ENCODE measurements around the gene GUCA2B.

The GUCA2B gene

DNA sequence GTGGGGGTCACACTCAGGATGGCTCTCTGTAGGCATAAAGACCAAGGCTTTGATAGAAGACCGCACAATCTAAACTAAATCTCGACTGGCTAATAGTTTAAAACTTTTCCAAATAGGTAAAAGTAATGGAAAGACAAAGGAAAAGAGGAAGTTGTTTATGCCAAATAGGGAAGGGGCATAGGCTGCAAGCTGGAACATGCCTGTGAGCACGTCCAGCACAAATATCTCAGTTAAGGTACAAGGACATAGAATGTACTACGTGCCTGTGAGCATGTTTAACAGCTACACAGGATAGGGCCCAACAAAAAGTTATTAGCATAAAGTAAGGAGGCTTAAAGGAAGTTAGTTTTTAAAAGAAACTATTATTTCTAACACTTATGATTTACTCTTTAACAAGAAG, 38.9 kb downstream of the GUCA2B start:
- no peak for DNase-seq

DNA sequence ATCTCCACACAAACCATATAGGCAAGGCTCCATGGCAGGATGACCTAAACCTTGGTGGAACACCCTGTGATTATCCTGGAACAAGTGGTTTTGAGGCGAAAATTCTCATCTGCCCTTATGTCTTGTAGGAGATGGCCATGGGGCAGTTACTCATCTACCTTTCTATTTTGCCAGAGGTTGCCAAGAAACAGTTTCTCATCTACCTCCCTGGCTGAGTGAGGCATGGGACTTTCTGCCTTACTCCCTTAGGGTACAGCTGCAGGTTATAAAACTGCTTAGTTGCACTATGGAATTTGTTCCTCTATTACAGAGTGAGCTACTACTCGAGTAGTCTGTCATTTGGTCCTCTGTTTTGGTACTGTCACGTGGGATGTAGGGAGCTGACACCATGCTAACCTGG, 42.6 kb downstream of the GUCA2B start:
- DNase-seq: no peak

DNA sequence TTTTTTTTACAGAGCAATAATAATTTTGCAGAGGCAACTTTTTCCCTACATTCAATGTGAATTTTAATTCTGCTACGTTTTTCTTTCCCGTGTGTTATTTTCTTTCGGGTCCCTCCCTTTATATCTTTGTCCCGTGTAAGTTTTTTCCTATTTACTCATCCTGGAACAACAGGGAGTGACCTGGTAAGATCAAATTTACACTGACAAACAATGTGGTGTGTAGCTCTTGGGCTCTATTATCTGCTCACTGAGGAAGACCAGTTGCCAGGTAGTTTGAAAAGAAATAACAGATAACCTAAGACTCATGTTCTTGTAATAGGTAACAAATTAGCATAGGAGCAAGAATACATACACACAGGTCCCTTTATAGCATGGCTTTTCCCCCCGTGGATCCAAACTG, 45.0 kb downstream of the GUCA2B start:
- no peak for DNase-seq

DNA sequence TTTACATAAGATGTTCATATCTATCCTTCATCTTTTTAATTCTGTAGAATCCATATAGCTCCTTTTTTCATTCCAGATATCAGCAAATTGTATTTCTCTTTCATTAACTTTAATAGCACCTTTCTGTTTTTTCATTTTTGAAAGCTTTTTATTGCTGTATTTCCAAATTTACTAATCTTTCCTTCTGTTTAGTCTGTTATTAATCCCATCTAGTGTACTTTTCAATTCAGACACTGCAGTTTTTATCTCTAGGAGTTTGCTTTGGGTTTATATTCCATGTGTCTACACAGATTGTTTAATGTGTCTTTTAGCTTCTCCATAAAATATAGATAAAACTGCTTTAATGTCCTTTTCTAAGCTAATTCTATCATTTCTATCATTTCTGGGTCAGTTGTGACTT, 48.8 kb downstream of the GUCA2B start:
- DNase-seq: no peak

All from fibroblast of skin of right biceps (primary cell).